GM18873 (cell line): ENCODE measurements around the gene AKT3.
"Not testable (repeated sequence)": the region's sequence is repeated elsewhere in the genome, so short reads cannot be mapped to it uniquely, and the experiment has no call there.

Experiments used
- ATAC-seq: cut with Tn5 transposase; IDR thresholded peaks from one replicate; pipeline ENCODE4 v1.9.1; 2021; ENCODE audit warnings: mild to moderate bottlenecking, moderate library complexity, moderate number of reproducible peaks; ENCODE audit not compliant: unreplicated experiment, low FRiP score

AKT3 gene

GRCh38 chr1:243842978-243843511 is 7.0 kb downstream of the AKT3 start:
- ATAC-seq, result no peak

GRCh38 chr1:243842161-243842560 is 7.9 kb downstream of the AKT3 start:
- ATAC-seq, result no peak

- no peak for ATAC-seq
Observed at GRCh38 chr1:243841507-243841906, 8.5 kb downstream of the AKT3 start.

DNA sequence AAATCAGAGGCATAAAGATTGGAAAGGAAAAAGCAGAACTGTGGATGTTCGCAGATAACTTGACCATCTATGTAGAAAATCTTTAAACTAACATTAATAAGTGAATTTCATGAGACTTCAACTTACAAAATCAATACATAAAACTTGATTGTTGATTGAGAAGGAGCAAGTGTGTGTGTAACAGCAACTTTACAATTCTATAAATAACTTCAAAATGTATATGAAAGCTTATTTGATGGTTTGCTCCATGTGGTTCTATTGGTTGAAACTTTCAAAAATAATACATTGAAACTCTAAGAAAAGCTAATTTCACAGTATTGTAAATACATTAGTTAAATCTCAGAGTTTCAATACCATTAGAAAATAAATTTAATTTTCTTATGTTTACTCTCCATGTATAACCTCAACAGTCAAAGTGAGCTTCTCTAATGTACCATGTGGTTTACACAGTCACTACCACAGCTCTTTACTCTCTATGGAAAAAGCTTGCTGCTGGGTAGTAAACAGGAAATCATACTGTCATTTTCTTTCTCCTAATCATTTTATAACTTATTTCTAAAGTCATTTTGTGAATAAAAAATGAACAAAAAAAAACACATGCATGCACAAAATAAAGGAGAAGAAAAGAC is 12.0 kb downstream of the AKT3 start:
- peak; percentile 63 for ATAC-seq

DNA sequence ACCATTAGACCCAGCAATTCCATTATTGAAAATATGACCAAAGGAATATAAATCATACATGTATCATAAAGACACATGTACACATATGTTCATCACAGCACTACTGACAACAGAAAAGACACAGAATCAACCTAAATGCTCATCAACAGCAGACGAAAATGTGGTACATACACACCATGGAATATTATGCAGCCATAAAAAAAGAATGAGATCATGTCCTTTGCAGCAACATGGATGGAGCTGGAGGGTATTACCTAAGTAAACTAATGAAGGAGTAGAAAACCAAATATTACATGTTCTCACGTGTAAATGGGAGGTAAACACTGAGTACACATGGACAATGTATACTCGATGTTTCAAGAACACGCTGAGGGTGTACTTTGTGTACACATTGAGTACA is 15.9 kb downstream of the AKT3 start:
- ATAC-seq, result no peak

GRCh38 chr1:243831463-243831862 is 18.6 kb downstream of the AKT3 start:
- ATAC-seq, result no peak

DNA sequence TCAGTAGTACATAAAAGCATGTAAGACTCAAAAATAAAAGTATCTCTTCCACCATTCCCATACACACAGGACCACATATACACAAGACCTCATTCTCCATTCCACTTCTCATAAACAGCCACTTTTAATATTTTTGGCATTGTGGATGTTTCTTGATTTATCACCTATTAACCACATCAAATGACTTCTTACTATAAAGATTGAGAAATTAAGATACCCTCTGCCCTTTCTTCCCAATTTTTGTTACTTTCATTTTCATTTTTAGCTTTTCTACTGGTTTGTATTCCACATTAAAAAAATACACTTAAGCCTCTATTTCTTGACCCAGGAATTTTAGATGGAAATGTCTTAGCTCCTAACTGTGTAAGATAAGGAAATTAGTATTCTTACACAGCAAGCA is 22.8 kb downstream of the AKT3 start:
- no peak for ATAC-seq

DNA sequence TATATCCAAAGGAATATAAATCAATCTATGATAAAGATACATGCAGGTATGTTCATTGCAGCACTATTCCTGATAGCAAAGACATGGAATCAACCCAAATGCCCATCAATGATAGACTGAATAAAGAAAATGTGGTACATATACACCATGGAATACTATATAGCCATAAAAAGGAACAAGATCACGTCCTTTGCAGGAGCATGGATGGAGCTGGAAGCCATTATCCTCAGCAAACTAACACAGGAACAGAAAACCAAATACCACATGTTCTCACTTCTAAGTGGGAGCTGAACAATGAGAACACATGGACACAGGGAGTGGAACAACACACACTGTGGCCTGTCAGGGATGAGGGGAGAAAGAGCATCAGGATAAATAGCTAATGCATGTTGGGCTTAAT is 25.1 kb downstream of the AKT3 start:
- ATAC-seq, result not testable (repeated sequence)

DNA sequence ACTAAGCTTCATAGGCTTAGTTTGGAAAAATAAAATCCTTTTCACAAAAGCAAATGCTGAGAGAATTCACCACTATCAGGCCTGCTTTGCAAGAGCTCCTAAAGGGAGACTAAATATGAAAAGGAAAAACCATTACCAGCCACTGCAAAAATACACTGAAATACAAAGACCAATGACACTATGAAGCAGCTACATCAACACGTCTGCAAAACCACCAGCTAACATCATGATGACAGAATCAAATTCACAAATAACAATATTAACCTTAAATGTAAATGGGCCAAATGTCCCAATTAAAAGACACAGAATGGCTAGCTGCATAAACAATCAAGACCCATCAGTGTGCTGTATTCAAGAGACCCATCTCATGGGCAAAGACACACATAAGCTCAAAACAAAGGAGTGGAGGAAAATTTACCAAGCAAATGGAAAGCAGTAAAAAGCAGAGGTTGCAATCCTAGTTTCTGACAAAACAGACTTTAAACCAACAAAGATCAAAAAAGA is 28.8 kb downstream of the AKT3 start:
- no peak for ATAC-seq

DNA sequence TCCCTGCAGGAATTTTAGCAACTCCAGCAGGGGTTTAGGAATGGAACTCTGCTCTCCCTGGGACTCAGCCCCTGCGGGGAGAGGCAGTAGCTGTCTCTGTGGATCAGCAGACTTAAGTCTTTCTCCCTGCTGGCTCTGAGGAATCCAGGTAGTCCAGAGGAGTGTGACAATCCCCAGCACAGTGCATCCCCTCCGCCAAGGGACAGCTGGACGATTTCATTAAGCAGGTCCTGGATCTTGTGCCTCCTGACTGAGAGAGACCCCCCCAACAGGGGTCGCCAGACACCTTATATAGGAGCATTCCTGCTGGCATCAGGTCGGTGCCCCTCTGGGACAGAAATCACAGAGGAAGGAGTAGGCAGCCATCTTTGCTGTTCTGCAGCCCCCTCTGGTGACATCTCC is 30.6 kb downstream of the AKT3 start:
- ATAC-seq, result no peak

DNA sequence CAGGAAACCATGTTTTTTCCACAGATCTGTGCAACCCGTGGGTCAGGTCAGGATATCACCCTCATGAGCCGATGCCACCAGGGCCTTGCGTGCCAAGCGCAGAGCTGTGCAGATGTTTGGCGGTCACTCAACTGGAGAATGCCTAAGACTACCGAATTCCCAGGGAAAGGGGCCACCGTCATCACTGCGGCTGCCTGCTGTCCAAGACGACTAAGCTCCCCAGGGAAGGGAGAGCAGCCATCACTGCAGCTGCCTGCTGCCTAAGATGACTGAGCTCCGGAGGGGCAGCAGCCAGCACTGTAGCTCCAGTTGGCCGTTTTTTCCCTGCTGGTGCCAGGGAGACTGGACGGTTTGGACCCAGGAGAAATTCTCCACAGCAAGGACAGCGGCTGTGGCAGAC is 31.1 kb downstream of the AKT3 start:
- ATAC-seq, result no peak

DNA sequence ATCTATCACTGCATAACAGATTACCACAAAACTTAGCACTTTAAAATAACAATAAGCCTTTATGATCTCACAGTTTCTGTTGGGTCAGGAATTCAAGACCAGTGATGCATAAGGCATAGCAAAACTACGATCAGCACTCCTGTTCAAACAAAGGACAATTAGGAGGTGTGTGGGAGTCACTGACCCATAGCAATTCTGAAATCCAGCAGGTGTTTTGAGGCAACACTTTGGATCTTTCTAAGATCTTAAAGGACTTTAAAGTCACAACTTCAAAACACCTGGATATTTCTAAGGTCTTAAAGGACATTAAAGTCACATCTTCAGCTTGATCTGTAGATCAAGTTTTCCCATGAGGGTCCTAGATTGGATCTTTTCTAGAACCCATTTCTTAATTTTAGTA is 35.3 kb downstream of the AKT3 start:
- no peak for ATAC-seq

GRCh38 chr1:243807346-243807745 is 42.7 kb downstream of the AKT3 start:
- ATAC-seq, result not testable (repeated sequence)

- no peak for ATAC-seq
Observed at GRCh38 chr1:243806310-243806709, 43.7 kb downstream of the AKT3 start.

GRCh38 chr1:243802736-243803135 is 47.3 kb downstream of the AKT3 start:
- ATAC-seq, result no peak

DNA sequence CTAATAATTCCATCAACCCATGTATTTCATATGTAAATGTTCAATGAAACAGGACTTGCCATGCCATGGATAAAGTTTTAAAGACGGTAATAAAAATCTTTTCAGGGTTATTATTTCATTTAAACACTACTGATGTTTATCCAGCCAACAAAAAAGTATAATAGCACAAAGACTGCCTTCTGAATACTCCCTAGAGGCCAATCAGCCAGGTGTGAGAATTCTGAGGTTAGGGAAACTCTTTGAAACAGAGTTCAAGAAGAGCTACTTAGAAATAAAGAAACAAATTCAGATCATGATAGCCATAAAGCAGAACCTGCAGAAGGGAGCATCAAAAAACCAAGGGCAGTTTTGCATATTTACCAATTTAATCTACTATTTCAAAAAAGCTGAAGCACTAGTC is 48.7 kb downstream of the AKT3 start:
- ATAC-seq, result no peak

DNA sequence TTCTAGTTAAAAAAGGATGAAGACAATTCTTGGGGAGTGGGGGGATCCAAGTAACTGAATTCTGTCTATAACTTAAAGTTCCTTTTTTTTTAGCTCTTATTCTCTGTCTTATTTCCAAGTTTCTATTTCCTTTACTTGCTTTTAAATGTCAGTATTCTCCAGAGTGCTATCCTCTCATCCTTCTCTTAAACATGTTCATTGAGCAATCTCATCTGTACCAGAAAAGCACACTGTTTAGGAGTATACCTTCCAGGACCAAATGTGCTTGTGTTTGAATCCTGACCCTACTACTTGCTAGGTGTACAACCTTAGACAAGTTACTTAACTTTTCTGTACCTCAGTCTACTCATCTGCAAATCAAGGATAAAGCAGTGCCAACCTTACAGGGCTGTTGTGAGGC is 50.1 kb downstream of the AKT3 start:
- no peak for ATAC-seq

DNA sequence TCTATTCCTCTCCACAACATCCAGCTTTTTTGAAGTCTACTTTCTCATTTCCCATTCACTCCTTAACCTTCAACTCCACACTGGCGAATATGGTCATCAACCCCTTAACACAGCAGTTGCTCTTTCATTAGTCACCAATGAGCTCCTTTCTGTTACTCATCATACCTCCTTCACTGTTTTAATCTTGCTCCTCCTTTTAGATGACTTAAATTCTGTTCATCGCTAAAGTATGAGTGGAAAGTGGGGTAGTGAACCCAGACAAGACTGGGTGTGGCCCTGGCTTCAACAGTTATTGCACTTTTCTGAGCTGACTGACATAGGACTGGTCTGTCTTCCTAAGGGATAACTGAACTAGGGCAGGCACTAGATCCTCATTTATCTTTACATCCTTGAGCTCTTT is 51.3 kb downstream of the AKT3 start:
- ATAC-seq, result no peak

GRCh38 chr1:243796016-243796415 is 54.0 kb downstream of the AKT3 start:
- ATAC-seq, result no peak

DNA sequence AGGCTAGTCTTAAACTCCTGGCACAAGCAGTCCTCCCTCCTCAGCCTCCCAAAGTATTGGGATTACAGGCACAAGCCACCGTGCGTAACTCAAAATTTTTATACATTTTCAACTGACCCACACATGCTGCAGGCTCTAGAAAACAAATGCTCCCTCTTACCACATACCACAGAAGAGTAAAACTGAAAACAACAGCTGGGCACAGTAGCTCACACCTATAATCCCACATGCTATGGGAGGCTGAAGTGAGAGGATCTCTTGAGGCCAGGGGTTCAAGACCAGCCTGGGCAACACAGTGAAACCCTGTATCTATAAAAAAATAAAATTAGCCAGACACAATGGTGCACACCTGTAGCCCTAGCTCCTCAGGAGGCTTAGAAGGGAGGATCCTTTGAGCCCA is 56.7 kb downstream of the AKT3 start:
- no peak for ATAC-seq

- no peak for ATAC-seq
Observed at GRCh38 chr1:243792891-243793290, 57.2 kb downstream of the AKT3 start.

DNA sequence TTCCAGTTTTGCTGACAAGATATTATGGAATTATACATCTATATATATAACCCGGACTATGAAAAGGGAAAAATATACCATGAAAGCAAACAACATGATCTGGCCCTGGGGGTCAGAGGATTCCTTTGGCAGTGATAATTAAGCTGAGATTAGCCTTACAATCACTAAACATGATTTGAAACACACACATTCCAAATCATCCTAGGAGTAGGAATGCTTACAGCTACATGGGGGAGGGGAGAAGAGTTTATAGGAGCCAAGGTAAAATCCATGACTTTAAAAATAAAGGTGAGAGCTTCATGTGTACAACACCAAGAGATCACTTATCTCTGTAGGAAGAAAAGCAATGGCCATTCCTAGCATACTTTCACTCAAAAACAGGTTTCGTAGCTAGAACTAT is 57.6 kb downstream of the AKT3 start:
- no peak for ATAC-seq
